Astrocyte of the cerebellum (primary cell): ENCODE results near the gene ACKR2.

ENCODE experiments used
- DNase-seq: peaks from one replicate; pipeline ENCODE4 v3.0.0-alpha.2; 2011; ENCODE audit warnings: low read depth
- H3K4me3 ChIP-seq: 2 replicates; pipeline ENCODE4 v1.5.1; 2011; ENCODE audit warnings: mild to moderate bottlenecking, low read depth, low read length, moderate library complexity
- CTCF ChIP-seq: IDR thresholded peaks from 2 replicates; pipeline ENCODE4 v1.5.1; 2012; ENCODE audit warnings: low read length, low read depth, moderate library complexity, mild to moderate bottlenecking; ENCODE audit errors: missing control alignments
- in situ Hi-C: cut with HindIII; loops from 2 replicates; pipeline ENCODE4 v1.10.0; 2017; ENCODE audit warnings: low sequenced_read_pairs

Gene ACKR2

GRCh38 chr3:42865256-42865655 is 56.0 kb downstream of the ACKR2 start:
- no peak for TF ChIP-seq CTCF
- in situ Hi-C loops = no loop called here
- H3K4me3 ChIP-seq = no peak overlapping the region
- DNase-seq = no peak

- in situ Hi-C loops = no loop called here
- H3K4me3 ChIP-seq = no peak overlapping the region
- no peak for TF ChIP-seq CTCF
- DNase-seq = no peak
Observed at GRCh38 chr3:42867138-42867537, 57.9 kb downstream of the ACKR2 start.

GRCh38 chr3:42868841-42869240 is 59.6 kb downstream of the ACKR2 start:
- no peak for DNase-seq
- TF ChIP-seq CTCF = no peak
- H3K4me3 ChIP-seq = no peak overlapping the region
- in situ Hi-C loops = no loop called here

- DNase-seq = no peak
- in situ Hi-C loops = no loop called here
- H3K4me3 ChIP-seq = no peak overlapping the region
- no peak for TF ChIP-seq CTCF
Observed at GRCh38 chr3:42871592-42872196, 62.4 kb downstream of the ACKR2 start.

GRCh38 chr3:42872718-42873117 is 63.5 kb downstream of the ACKR2 start:
- H3K4me3 ChIP-seq = no peak overlapping the region
- in situ Hi-C loops = no loop called here
- no peak for TF ChIP-seq CTCF
- DNase-seq = no peak

- H3K4me3 ChIP-seq = no peak overlapping the region
- no peak for TF ChIP-seq CTCF
- DNase-seq = no peak
- in situ Hi-C loops = no loop called here
Observed at GRCh38 chr3:42873221-42873982, 64.2 kb downstream of the ACKR2 start.
